HepG2 (cell line): ENCODE results near the gene PAN3. TPM values are rescaled to one million over a fixed set of nuclear protein-coding genes. Genes with fewer than 3 reads are reported as not detected.

ENCODE experiments used
- ATAC-seq: fragments of 200-7000 bp; cut with Tn5 transposase; 3 replicates; pipeline ENCODE4 v1.9.1; 2020; ENCODE audit warnings: mild to moderate bottlenecking, moderate library complexity
- BruUV-seq: library from RNA; stranded (reverse); fragments of 400-500 nt; replicated peaks from 2 replicates; lab custom pipeline; 2021; lab: Mats Ljungman, UMichigan
- CTCF ChIA-PET: fragments of 300-600 bp; formaldehyde crosslinking; extraction: SDS; loops from one replicate; lab custom pipeline; 2021; ENCODE audit warnings: low total read pairs, inconsistent platforms, low intra/inter-chr PET ratio; lab: Yijun Ruan, JAX
- POLR2A ChIA-PET: fragments of 350-600 bp; sonication (Branson Sonifier 250); formaldehyde crosslinking; loops from one replicate; lab custom pipeline; 2020; ENCODE audit warnings: antibody characterized with exemption, inconsistent platforms; lab: Yijun Ruan, JAX
- DNase-seq: peaks from one replicate; pipeline ENCODE4 v3.0.0-alpha.2; 2015; ENCODE audit warnings: low spot score
- FAIRE-seq: peaks from 3 replicates; lab custom pipeline; 2011; peaks lifted over from hg19 to GRCh38; lab: Jason Lieb, UNC
- H2AFZ ChIP-seq: one replicate; pipeline ENCODE4 v1.6.1; 2011; ENCODE audit warnings: low read length, inconsistent platforms
- H3K27ac ChIP-seq: fragments of 300-600 bp; 3 replicates; pipeline ENCODE4 v1.8.0; 2011; ENCODE audit warnings: mixed run types, mild to moderate bottlenecking, mixed read lengths, low read length, inconsistent platforms; ENCODE audit not compliant: insufficient read depth; ENCODE audit errors: extremely low read length
- H3K27me3 ChIP-seq, 2 experiments: fragments of 200-600 bp in 1 of 2; 2 replicates in 1 of 2; 3 replicates in 1 of 2; pipeline versions ENCODE4 v1.6.0 to v1.8.0; 2011; ENCODE audit warnings: low read length in 2 of 2, mild to moderate bottlenecking in 2 of 2, moderate library complexity in 2 of 2, inconsistent platforms in 1 of 2; ENCODE audit not compliant: insufficient read depth in 2 of 2, control insufficient read depth in 1 of 2
- H3K36me3 ChIP-seq, 2 experiments: fragments of 200-600 bp in 1 of 2; replicated peaks in 1 of 2; 2 replicates in 1 of 2; 3 replicates in 1 of 2; pipeline versions ENCODE4 v1.5.1 to v1.8.0; 2011; ENCODE audit warnings: low read length in 2 of 2, inconsistent platforms in 1 of 2; ENCODE audit not compliant: insufficient read depth in 2 of 2, control insufficient read depth in 1 of 2
- H3K4me1 ChIP-seq: 2 replicates; pipeline ENCODE4 v1.5.1; 2012; ENCODE audit warnings: low read length, inconsistent platforms; ENCODE audit not compliant: insufficient read depth
- H3K4me2 ChIP-seq: 2 replicates; pipeline ENCODE4 v1.6.0; 2011; ENCODE audit warnings: low read depth, low read length, inconsistent platforms
- H3K4me3 ChIP-seq, 3 experiments: fragments of 200-600 bp in 1 of 3; sonication (generic), shearing (Covaris generic) in 1 of 3; replicated peaks in 1 of 3; 2 replicates each; pipeline ENCODE4 v1.5.1; 2011 to 2016; ENCODE audit warnings: low read length in 3 of 3, inconsistent platforms in 2 of 3, low read depth in 2 of 3, mild to moderate bottlenecking in 2 of 3, control low read depth in 1 of 3, mixed read lengths in 1 of 3; ENCODE audit not compliant: insufficient read depth in 1 of 3
- H3K79me2 ChIP-seq: one replicate; pipeline ENCODE4 v1.6.1; 2011; ENCODE audit warnings: low read length, inconsistent platforms; ENCODE audit not compliant: insufficient read depth
- H3K9ac ChIP-seq: 2 replicates; pipeline ENCODE4 v1.6.0; 2011; ENCODE audit warnings: mild to moderate bottlenecking, low read depth, low read length, inconsistent platforms; ENCODE audit not compliant: insufficient read depth
- H3K9me3 ChIP-seq: 2 replicates; pipeline ENCODE4 v1.5.1; 2012; ENCODE audit warnings: mild to moderate bottlenecking, low read length
- H4K20me1 ChIP-seq: 2 replicates; pipeline ENCODE4 v1.6.0; 2011; ENCODE audit warnings: inconsistent platforms, mild to moderate bottlenecking, low read length, moderate library complexity; ENCODE audit not compliant: insufficient read depth
- KDM1A ChIP-seq: IDR thresholded peaks from 2 replicates; pipeline ENCODE4 v1.6.1; 2016; ENCODE audit warnings: missing compliant biosample characterization
- NCOR1 ChIP-seq: fragments of 200-600 bp; sonication (generic); IDR thresholded peaks from 2 replicates; pipeline ENCODE4 v1.7.0; 2017; ENCODE audit warnings: antibody characterized with exemption, low read length, borderline replicate concordance
- NFKB2 ChIP-seq: sonication (generic); formaldehyde crosslinking; IDR thresholded peaks from 2 replicates; pipeline ENCODE4 v1.4.0; 2020; ENCODE audit warnings: missing genetic modification reagents, borderline replicate concordance
- NONO ChIP-seq, 2 experiments: fragments of 450-650 bp in 1 of 2; sonication (generic) in 1 of 2; formaldehyde crosslinking in 1 of 2; IDR thresholded peaks in 1 of 2; conservative IDR thresholded peaks in 1 of 2; 2 replicates each; pipeline versions ENCODE4 v1.6.1 to v1.8.0; 2017 to 2022; ENCODE audit warnings: mild to moderate bottlenecking in 1 of 2, missing genetic modification reagents in 1 of 2, moderate library complexity in 1 of 2
- SMAD3 ChIP-seq: sonication (generic); formaldehyde crosslinking; IDR thresholded peaks from 2 replicates; pipeline ENCODE4 v1.4.0; 2020; ENCODE audit warnings: missing genetic modification reagents
- SSRP1 ChIP-seq: IDR thresholded peaks from 2 replicates; pipeline ENCODE4 v1.6.1; 2016; ENCODE audit warnings: control low read depth
- TOE1 ChIP-seq: sonication (generic); formaldehyde crosslinking; IDR thresholded peaks from 2 replicates; pipeline ENCODE4 v1.4.0; 2020; ENCODE audit warnings: mild to moderate bottlenecking, missing genetic modification reagents
- U2AF2 ChIP-seq: fragments of 200-400 bp; formaldehyde crosslinking; IDR thresholded peaks from 2 replicates; pipeline ENCODE4 v1.6.1; 2017; ENCODE audit warnings: low read depth, mild to moderate bottlenecking, low read length
- XRCC5 ChIP-seq: fragments of 200-400 bp; formaldehyde crosslinking; optimal IDR thresholded peaks from 2 replicates; pipeline ENCODE3; 2017; ENCODE audit warnings: mild to moderate bottlenecking, low read length
- ZMYM4 ChIP-seq: sonication (generic); formaldehyde crosslinking; IDR thresholded peaks from 2 replicates; pipeline ENCODE4 v1.8.1; 2023; ENCODE audit warnings: mild to moderate bottlenecking, missing genetic modification reagents
- ZNF143 ChIP-seq: sonication (generic); formaldehyde crosslinking; IDR thresholded peaks from 2 replicates; pipeline ENCODE4 v1.4.0; 2020; ENCODE audit warnings: missing genetic modification reagents
- ZNF382 ChIP-seq: sonication (generic); formaldehyde crosslinking; IDR thresholded peaks from 2 replicates; pipeline ENCODE4 v1.5.0; 2020; ENCODE audit warnings: missing genetic modification reagents, mild to moderate bottlenecking, borderline replicate concordance
- ZNF432 ChIP-seq: sonication (generic); formaldehyde crosslinking; IDR thresholded peaks from 2 replicates; pipeline ENCODE4 v1.5.0; 2020; ENCODE audit warnings: missing genetic modification reagents, mild to moderate bottlenecking, borderline replicate concordance
- ZNF468 ChIP-seq: sonication (generic); formaldehyde crosslinking; IDR thresholded peaks from 2 replicates; pipeline ENCODE4 v1.8.0; 2022; ENCODE audit warnings: mild to moderate bottlenecking, moderate library complexity, missing genetic modification reagents
- ZNF672 ChIP-seq: sonication (generic); formaldehyde crosslinking; IDR thresholded peaks from 2 replicates; pipeline ENCODE4 v1.8.1; 2022; ENCODE audit warnings: missing genetic modification reagents
- ZNF713 ChIP-seq: sonication (generic); formaldehyde crosslinking; IDR thresholded peaks from 2 replicates; pipeline ENCODE4 v1.4.0; 2020; ENCODE audit warnings: mild to moderate bottlenecking, missing genetic modification reagents
- WGBS: methylation state at CpG from one replicate; pipeline ENCODE4 v1.1.6; 2017; ENCODE audit warnings: low lambda C conversion rate; 5-methylcytosine and 5-hydroxymethylcytosine counted together
- in situ Hi-C: cut with HindIII; loops from 2 replicates; pipeline ENCODE4 v1.10.0; 2017; ENCODE audit warnings: low pct_unique_long_range_greater_than_20kb; ENCODE audit not compliant: extremely low pct_ligation_motif_present
- intact Hi-C: fragments of 100-400 bp; cut with micrococcal nuclease; formaldehyde crosslinking; loops from one replicate; pipeline ENCODE4 v1.10.0; 2022; ENCODE audit not compliant: unreplicated experiment
- polyA plus RNA-seq, 8 experiments: library from polyadenylated mRNA; depleted of rRNA in 3 of 8; stranded (reverse) in 7 of 8; unstranded in 1 of 8; fragments of >200 nt; fragmentation: Illumina TruSeq in 4 of 8; extraction: Trizol in 4 of 8; gene quantifications; 2 replicates each; pipeline versions ENCODE4 v1.2.1 to v1.2.3, GENCODE V29; 2011 to 2016; ENCODE audit warnings: low read depth in 4 of 8, missing spikeins in 1 of 8, mixed read lengths in 1 of 8; ENCODE audit not compliant: insufficient read depth in 1 of 8
- total RNA-seq, 5 experiments: library from RNA; depleted of rRNA; stranded (reverse); fragments of >200 nt; fragmentation: Illumina TruSeq; extraction: Trizol; gene quantifications; 2 replicates each; pipeline ENCODE4 v1.2.3, GENCODE V29; 2016; ENCODE audit warnings: low read depth in 1 of 5
- TF ChIP-seq, protein P1 (sequence below): sonication (generic); formaldehyde crosslinking; IDR thresholded peaks from 2 replicates; pipeline ENCODE4 v1.5.0; 2020; ENCODE audit warnings: mild to moderate bottlenecking, missing genetic modification reagents
- TF ChIP-seq, protein P2 (sequence below): IDR thresholded peaks from 2 replicates; pipeline ENCODE4 v1.6.1; 2016; ENCODE audit warnings: low read depth, missing genetic modification reagents, missing compliant biosample characterization
- TF ChIP-seq, protein P3 (sequence below): IDR thresholded peaks from 2 replicates; pipeline ENCODE4 v1.6.1; 2016

The PAN3 gene
- total and polyA plus RNA-seq, 2 of the 13 experiments (the other 11 are each of a cell fraction or from before 2014, with no cell fraction given): 9.7 to 10.6 TPM

DNA sequence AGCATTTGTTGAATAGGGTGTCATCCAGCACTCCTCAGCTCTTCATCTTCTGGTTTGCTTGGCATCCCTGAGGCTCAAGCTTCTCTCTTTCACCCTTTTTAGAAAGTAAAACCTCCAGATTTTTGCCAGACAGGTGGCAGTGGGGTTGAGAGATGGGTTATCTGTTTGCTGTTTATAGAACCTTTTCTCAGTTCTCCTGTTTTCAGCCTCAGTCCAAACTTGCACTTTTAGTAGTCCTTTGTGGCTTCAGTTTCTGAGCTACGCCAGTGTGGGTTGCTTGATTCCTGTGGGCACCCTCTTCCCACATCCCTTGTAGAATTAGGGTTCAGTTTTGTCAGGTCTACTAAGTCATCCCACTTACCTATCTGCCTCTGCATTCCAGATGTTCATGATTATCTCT is 147.9 kb downstream of the PAN3 start:
- Histone ChIP-seq H3K36me3 (peaks cover 1 to 10% of the 10 kb centered on the region in 2 experiments; a peak in 3 of 5 replicates), H3K27me3 (no peaks in the 10 kb centered on the region), H3K4me3 (no peak overlapping the region), H3K4me1 (no peaks in the 10 kb centered on the region), H3K9me3 (no peaks in the 10 kb centered on the region), H4K20me1 (no peaks in the 10 kb centered on the region), H3K79me2 (no peaks in the 10 kb centered on the region), H3K4me2 (no peak overlapping the region), H3K27ac (no peak overlapping the region), H3K9ac (no peak overlapping the region), H2AFZ (no peak overlapping the region)
- FAIRE-seq (no peak), DNase-seq (no peak), ATAC-seq (no peak)
- CTCF ChIA-PET: no interaction called here
- BruUV-seq: no TSS peak
- WGBS: 84% methylated on average over 1 of the region's 1 CpG
- in situ Hi-C loops (no loop called here), intact Hi-C loops (no loop called here)
- POLR2A ChIA-PET: no interaction called here
- TF ChIP-seq ZNF432 (CRISPR knock-in tag) (no peak), ZNF713 (CRISPR knock-in tag) (no peak), SMAD3 (CRISPR knock-in tag) (no peak), SSRP1 (no peak), KDM1A (CRISPR knock-in tag) (no peak), ZNF143 (CRISPR knock-in tag) (no peak), NFKB2 (CRISPR knock-in tag) (no peak), ZNF672 (no peak), ZMYM4 (CRISPR knock-in tag) (no peak), ZNF468 (no peak), U2AF2 (no peak), NCOR1 (no peak), NONO (IDR thresholded peaks at IDR 0.05) (no peak), NONO (CRISPR knock-in tag; conservative IDR thresholded peaks at IDR 0.05) (no peak), TOE1 (no peak), ZNF382 (CRISPR knock-in tag) (no peak), XRCC5 (no peak)
- TF ChIP-seq, protein P1, sequence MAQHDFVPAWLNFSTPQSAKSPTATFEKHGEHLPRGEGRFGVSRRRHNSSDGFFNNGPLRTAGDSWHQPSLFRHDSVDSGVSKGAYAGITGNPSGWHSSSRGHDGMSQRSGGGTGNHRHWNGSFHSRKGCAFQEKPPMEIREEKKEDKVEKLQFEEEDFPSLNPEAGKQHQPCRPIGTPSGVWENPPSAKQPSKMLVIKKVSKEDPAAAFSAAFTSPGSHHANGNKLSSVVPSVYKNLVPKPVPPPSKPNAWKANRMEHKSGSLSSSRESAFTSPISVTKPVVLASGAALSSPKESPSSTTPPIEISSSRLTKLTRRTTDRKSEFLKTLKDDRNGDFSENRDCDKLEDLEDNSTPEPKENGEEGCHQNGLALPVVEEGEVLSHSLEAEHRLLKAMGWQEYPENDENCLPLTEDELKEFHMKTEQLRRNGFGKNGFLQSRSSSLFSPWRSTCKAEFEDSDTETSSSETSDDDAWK (CRISPR knock-in tag): no peak
- TF ChIP-seq, protein P2, sequence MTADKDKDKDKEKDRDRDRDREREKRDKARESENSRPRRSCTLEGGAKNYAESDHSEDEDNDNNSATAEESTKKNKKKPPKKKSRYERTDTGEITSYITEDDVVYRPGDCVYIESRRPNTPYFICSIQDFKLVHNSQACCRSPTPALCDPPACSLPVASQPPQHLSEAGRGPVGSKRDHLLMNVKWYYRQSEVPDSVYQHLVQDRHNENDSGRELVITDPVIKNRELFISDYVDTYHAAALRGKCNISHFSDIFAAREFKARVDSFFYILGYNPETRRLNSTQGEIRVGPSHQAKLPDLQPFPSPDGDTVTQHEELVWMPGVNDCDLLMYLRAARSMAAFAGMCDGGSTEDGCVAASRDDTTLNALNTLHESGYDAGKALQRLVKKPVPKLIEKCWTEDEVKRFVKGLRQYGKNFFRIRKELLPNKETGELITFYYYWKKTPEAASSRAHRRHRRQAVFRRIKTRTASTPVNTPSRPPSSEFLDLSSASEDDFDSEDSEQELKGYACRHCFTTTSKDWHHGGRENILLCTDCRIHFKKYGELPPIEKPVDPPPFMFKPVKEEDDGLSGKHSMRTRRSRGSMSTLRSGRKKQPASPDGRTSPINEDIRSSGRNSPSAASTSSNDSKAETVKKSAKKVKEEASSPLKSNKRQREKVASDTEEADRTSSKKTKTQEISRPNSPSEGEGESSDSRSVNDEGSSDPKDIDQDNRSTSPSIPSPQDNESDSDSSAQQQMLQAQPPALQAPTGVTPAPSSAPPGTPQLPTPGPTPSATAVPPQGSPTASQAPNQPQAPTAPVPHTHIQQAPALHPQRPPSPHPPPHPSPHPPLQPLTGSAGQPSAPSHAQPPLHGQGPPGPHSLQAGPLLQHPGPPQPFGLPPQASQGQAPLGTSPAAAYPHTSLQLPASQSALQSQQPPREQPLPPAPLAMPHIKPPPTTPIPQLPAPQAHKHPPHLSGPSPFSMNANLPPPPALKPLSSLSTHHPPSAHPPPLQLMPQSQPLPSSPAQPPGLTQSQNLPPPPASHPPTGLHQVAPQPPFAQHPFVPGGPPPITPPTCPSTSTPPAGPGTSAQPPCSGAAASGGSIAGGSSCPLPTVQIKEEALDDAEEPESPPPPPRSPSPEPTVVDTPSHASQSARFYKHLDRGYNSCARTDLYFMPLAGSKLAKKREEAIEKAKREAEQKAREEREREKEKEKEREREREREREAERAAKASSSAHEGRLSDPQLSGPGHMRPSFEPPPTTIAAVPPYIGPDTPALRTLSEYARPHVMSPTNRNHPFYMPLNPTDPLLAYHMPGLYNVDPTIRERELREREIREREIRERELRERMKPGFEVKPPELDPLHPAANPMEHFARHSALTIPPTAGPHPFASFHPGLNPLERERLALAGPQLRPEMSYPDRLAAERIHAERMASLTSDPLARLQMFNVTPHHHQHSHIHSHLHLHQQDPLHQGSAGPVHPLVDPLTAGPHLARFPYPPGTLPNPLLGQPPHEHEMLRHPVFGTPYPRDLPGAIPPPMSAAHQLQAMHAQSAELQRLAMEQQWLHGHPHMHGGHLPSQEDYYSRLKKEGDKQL (CRISPR knock-in tag): no peak
- TF ChIP-seq, protein P3, sequence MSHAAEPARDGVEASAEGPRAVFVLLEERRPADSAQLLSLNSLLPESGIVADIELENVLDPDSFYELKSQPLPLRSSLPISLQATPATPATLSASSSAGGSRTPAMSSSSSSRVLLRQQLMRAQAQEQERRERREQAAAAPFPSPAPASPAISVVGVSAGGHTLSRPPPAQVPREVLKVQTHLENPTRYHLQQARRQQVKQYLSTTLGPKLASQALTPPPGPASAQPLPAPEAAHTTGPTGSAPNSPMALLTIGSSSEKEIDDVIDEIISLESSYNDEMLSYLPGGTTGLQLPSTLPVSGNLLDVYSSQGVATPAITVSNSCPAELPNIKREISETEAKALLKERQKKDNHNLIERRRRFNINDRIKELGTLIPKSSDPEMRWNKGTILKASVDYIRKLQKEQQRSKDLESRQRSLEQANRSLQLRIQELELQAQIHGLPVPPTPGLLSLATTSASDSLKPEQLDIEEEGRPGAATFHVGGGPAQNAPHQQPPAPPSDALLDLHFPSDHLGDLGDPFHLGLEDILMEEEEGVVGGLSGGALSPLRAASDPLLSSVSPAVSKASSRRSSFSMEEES (CRISPR knock-in tag): no peak
